ENCODE data around the gene SCYGR2. TPM values are rescaled to one million over a fixed set of nuclear protein-coding genes. Genes with fewer than 3 reads are reported as not detected.

SCYGR2 gene
- total RNA-seq, 2 experiments from 2014 or later: not detected

GRCh38 chr2:227570615-227571014, 28.1 kb upstream of the SCYGR2 start:
- no peak overlapping the region for H3K4me2 ChIP-seq (ENCODE audit: low read length)
- POLR2A ChIA-PET: interaction anchor here (1.4 kb wide), 1 partner anchor 11 kb away, joined by 3 read pairs; no protein-coding TSS in a partner anchor
- H2AFZ ChIP-seq (ENCODE audit: low read length): no peak overlapping the region
- H3K9me2 ChIP-seq (ENCODE audit: insufficient read depth, low read length): no peaks in the 10 kb centered on the region
- no peak for TF ChIP-seq EZH2phosphoT487 (IDR thresholded peaks at IDR 0.05; ENCODE audit: borderline replicate concordance, low read depth, low read length)
- TF ChIP-seq, protein P1, sequence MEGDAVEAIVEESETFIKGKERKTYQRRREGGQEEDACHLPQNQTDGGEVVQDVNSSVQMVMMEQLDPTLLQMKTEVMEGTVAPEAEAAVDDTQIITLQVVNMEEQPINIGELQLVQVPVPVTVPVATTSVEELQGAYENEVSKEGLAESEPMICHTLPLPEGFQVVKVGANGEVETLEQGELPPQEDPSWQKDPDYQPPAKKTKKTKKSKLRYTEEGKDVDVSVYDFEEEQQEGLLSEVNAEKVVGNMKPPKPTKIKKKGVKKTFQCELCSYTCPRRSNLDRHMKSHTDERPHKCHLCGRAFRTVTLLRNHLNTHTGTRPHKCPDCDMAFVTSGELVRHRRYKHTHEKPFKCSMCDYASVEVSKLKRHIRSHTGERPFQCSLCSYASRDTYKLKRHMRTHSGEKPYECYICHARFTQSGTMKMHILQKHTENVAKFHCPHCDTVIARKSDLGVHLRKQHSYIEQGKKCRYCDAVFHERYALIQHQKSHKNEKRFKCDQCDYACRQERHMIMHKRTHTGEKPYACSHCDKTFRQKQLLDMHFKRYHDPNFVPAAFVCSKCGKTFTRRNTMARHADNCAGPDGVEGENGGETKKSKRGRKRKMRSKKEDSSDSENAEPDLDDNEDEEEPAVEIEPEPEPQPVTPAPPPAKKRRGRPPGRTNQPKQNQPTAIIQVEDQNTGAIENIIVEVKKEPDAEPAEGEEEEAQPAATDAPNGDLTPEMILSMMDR (conservative IDR thresholded peaks at IDR 0.05; ENCODE audit: low read length): no peak
- no peaks in the 10 kb centered on the region for H3K36me3 ChIP-seq (ENCODE audit: insufficient read depth, low read length)
- CTCF ChIA-PET (ENCODE audit: unreplicated experiment): no interaction called here
- DNase-seq (ENCODE audit: low spot score): no peak
- H3K4me3 ChIP-seq (ENCODE audit: low read depth, low read length, poor library complexity, severe bottlenecking): no peak overlapping the region
- H3K4me1 ChIP-seq (ENCODE audit: insufficient read depth, low read length, poor library complexity, severe bottlenecking): no peaks in the 10 kb centered on the region
- intact Hi-C loops (cut with micrococcal nuclease; ENCODE audit: unreplicated experiment): no loop called here
- no peaks in the 10 kb centered on the region for H3K79me2 ChIP-seq (ENCODE audit: insufficient read depth, low read depth, low read length)
- no peak overlapping the region for H3K27ac ChIP-seq (ENCODE audit: low read depth, low read length, poor library complexity, severe bottlenecking)
- BruUV-seq (replicated peaks): no TSS peak
- no peaks in the 10 kb centered on the region for H3K9me3 ChIP-seq (ENCODE audit: low read length)
- H4K20me1 ChIP-seq (ENCODE audit: insufficient read depth, low read length): no peaks in the 10 kb centered on the region

- H2AFZ ChIP-seq (ENCODE audit: low read length): no peak overlapping the region
- H3K9me3 ChIP-seq (ENCODE audit: low read length): no peaks in the 10 kb centered on the region
- DNase-seq (ENCODE audit: low spot score): no peak
- intact Hi-C loops (cut with micrococcal nuclease; ENCODE audit: unreplicated experiment): no loop called here
- no peak overlapping the region for H3K27ac ChIP-seq (ENCODE audit: low read depth, low read length, poor library complexity, severe bottlenecking)
- no peak overlapping the region for H3K4me3 ChIP-seq (ENCODE audit: low read depth, low read length, poor library complexity, severe bottlenecking)
- H3K4me2 ChIP-seq (ENCODE audit: low read length): no peak overlapping the region
- no peaks in the 10 kb centered on the region for H3K79me2 ChIP-seq (ENCODE audit: insufficient read depth, low read depth, low read length)
- no peaks in the 10 kb centered on the region for H4K20me1 ChIP-seq (ENCODE audit: insufficient read depth, low read length)
- no peaks in the 10 kb centered on the region for H3K9me2 ChIP-seq (ENCODE audit: insufficient read depth, low read length)
- ChIA-PET POLR2A (interaction anchor here (0.7 kb wide), 1 partner anchor 537 kb away, joined by 3 read pairs; no protein-coding TSS in a partner anchor), CTCF (ENCODE audit: unreplicated experiment) (no interaction called here)
- BruUV-seq (replicated peaks): no TSS peak
- no peaks in the 10 kb centered on the region for H3K4me1 ChIP-seq (ENCODE audit: insufficient read depth, low read length, poor library complexity, severe bottlenecking)
- no peak for TF ChIP-seq EZH2phosphoT487 (IDR thresholded peaks at IDR 0.05; ENCODE audit: borderline replicate concordance, low read depth, low read length)
- TF ChIP-seq, protein P1 (conservative IDR thresholded peaks at IDR 0.05; ENCODE audit: low read length): no peak
- H3K36me3 ChIP-seq (ENCODE audit: insufficient read depth, low read length): no peaks in the 10 kb centered on the region
These were observed 22.6 kb upstream of the SCYGR2 start for GRCh38 chr2:227576110-227576509.

GRCh38 chr2:227576812-227577211, 21.9 kb upstream of the SCYGR2 start:
- Histone ChIP-seq H3K79me2 (ENCODE audit: insufficient read depth, low read depth, low read length) (no peaks in the 10 kb centered on the region), H4K20me1 (ENCODE audit: insufficient read depth, low read length) (no peaks in the 10 kb centered on the region), H3K27ac (ENCODE audit: low read depth, low read length, poor library complexity, severe bottlenecking) (no peak overlapping the region), H3K9me3 (ENCODE audit: low read length) (no peaks in the 10 kb centered on the region), H3K4me1 (ENCODE audit: insufficient read depth, low read length, poor library complexity, severe bottlenecking) (no peaks in the 10 kb centered on the region), H3K36me3 (ENCODE audit: insufficient read depth, low read length) (no peaks in the 10 kb centered on the region), H3K4me3 (ENCODE audit: low read depth, low read length, poor library complexity, severe bottlenecking) (no peak overlapping the region), H3K4me2 (ENCODE audit: low read length) (no peak overlapping the region), H2AFZ (ENCODE audit: low read length) (no peak overlapping the region), H3K9me2 (ENCODE audit: insufficient read depth, low read length) (no peaks in the 10 kb centered on the region)
- BruUV-seq (replicated peaks): no TSS peak
- TF ChIP-seq, protein P1 (conservative IDR thresholded peaks at IDR 0.05; ENCODE audit: low read length): no peak
- no peak for TF ChIP-seq EZH2phosphoT487 (IDR thresholded peaks at IDR 0.05; ENCODE audit: borderline replicate concordance, low read depth, low read length)
- intact Hi-C loops (cut with micrococcal nuclease; ENCODE audit: unreplicated experiment): no loop called here
- no peak for DNase-seq (ENCODE audit: low spot score)
- POLR2A ChIA-PET: no interaction called here
- CTCF ChIA-PET (ENCODE audit: unreplicated experiment): no interaction called here

Measured in OCI-LY7 (cell line).